A549 (cell line): ENCODE results near the gene NPHP1. TPM values are rescaled to one million over a fixed set of nuclear protein-coding genes. Genes with fewer than 3 reads are reported as not detected.
A peak's percentile ranks its signal among the peaks of the same experiment; 100 is the strongest.
"Not testable (repeated sequence)": the region's sequence is repeated elsewhere in the genome, so short reads cannot be mapped to it uniquely, and the experiment has no call there.

Experiments
- ATAC-seq, 2 experiments: fragments of 200-7000 bp in 1 of 2; fragments of >200 bp in 1 of 2; cut with Nextera tagmentation in 1 of 2; cut with Tn5 transposase in 1 of 2; 3 replicates each; pipeline versions ENCODE4 v1.8.0 to v1.9.1; 2018 to 2020; ENCODE audit warnings: mild to moderate bottlenecking in 1 of 2, moderate library complexity in 1 of 2
- CTCF ChIA-PET: fragments of 300-600 bp; sonication (Branson Sonifier 250); formaldehyde crosslinking; extraction: SDS; loops from one replicate; lab custom pipeline; 2021; ENCODE audit warnings: antibody characterized with exemption, inconsistent platforms; lab: Yijun Ruan, JAX
- POLR2A ChIA-PET: fragments of 350-600 bp; formaldehyde crosslinking; extraction: SDS; loops from one replicate; lab custom pipeline; 2021; ENCODE audit warnings: antibody characterized with exemption, inconsistent platforms; lab: Yijun Ruan, JAX
- DNase-seq, 2 experiments: peaks; one replicate each; pipeline versions ENCODE4 v3.0.0 to v3.0.0-alpha.2; 2011 to 2016; ENCODE audit warnings: low read depth in 1 of 2, low spot score in 1 of 2
- FAIRE-seq: peaks from 2 replicates; lab custom pipeline; 2011; peaks lifted over from hg19 to GRCh38; lab: Jason Lieb, UNC
- H3K27ac ChIP-seq, 2 experiments: fragments of >200 bp; sonication (Bioruptor Twin); formaldehyde crosslinking; 3 replicates each; pipeline ENCODE4 v1.5.1; 2016 to 2017
- H3K4me1 ChIP-seq: fragments of >200 bp; sonication (Bioruptor Twin); formaldehyde crosslinking; 3 replicates; pipeline ENCODE4 v1.6.1; 2016
- H3K4me2 ChIP-seq: fragments of >200 bp; sonication (Bioruptor Twin); formaldehyde crosslinking; 3 replicates; pipeline ENCODE4 v1.6.1; 2016
- H3K4me3 ChIP-seq: fragments of >200 bp; sonication (Bioruptor Twin); formaldehyde crosslinking; 3 replicates; pipeline ENCODE4 v1.5.1; 2016
- H3K9me3 ChIP-seq: fragments of >200 bp; sonication (Bioruptor Twin); formaldehyde crosslinking; 3 replicates; pipeline ENCODE4 v1.6.1; 2016
- CBX2 ChIP-seq: fragments of 200-600 bp; sonication (generic); IDR thresholded peaks from 2 replicates; pipeline ENCODE4 v1.6.1; 2016; ENCODE audit warnings: low read depth, mild to moderate bottlenecking, borderline replicate concordance
- CBX8 ChIP-seq: fragments of 200-600 bp; sonication (generic); IDR thresholded peaks from 2 replicates; pipeline ENCODE4 v1.6.1; 2016
- EHMT2 ChIP-seq: fragments of 200-600 bp; sonication (generic); IDR thresholded peaks from 2 replicates; pipeline ENCODE4 v1.6.1; 2016; ENCODE audit warnings: antibody characterized with exemption, low read depth, mild to moderate bottlenecking, moderate library complexity
- EP300 ChIP-seq, 2 experiments: fragments of >200 bp; sonication (Bioruptor Twin); formaldehyde crosslinking; IDR thresholded peaks; 2 replicates in 1 of 2; 3 replicates in 1 of 2; pipeline ENCODE4 v1.6.1; 2016 to 2017
- ESRRA ChIP-seq: fragments of 150-350 bp; IDR thresholded peaks from 2 replicates; pipeline ENCODE4 v1.6.1; 2014; ENCODE audit warnings: mild to moderate bottlenecking, low read length, borderline replicate concordance
- FOSB ChIP-seq: fragments of 250-450 bp; sonication (Bioruptor Pico); IDR thresholded peaks from 2 replicates; pipeline ENCODE4 v1.5.0; 2020; ENCODE audit warnings: mild to moderate bottlenecking, moderate library complexity
- HOXA7 ChIP-seq: fragments of 250-450 bp; sonication (Bioruptor Pico); IDR thresholded peaks from 2 replicates; pipeline ENCODE4 v1.5.0; 2020; ENCODE audit warnings: mild to moderate bottlenecking, moderate library complexity
- HOXB13 ChIP-seq: fragments of 250-450 bp; sonication (Bioruptor Pico); IDR thresholded peaks from 2 replicates; pipeline ENCODE4 v1.5.0; 2020; ENCODE audit warnings: low read depth, mild to moderate bottlenecking, moderate library complexity
- JUNB ChIP-seq: fragments of >200 bp; sonication (Bioruptor Twin); formaldehyde crosslinking; IDR thresholded peaks from 2 replicates; pipeline ENCODE4 v1.6.1; 2016
- NFE2L2 ChIP-seq: fragments of 150-350 bp; conservative IDR thresholded peaks from 2 replicates; pipeline ENCODE4 v1.6.1; 2014; ENCODE audit warnings: low read length
- PHF8 ChIP-seq: fragments of 200-600 bp; sonication (generic); IDR thresholded peaks from 2 replicates; pipeline ENCODE4 v1.6.1; 2016; ENCODE audit warnings: low read depth, mild to moderate bottlenecking, antibody characterized with exemption, moderate library complexity, borderline replicate concordance
- POLR2A ChIP-seq: IDR thresholded peaks from 2 replicates; pipeline ENCODE4 v1.6.1; 2012; ENCODE audit warnings: mild to moderate bottlenecking, low read length
- RFX5 ChIP-seq: fragments of 450-650 bp; IDR thresholded peaks from 2 replicates; pipeline ENCODE4 v1.7.1; 2014; ENCODE audit warnings: antibody characterized with exemption, mild to moderate bottlenecking, moderate library complexity
- RNF2 ChIP-seq: fragments of 200-600 bp; sonication (generic); IDR thresholded peaks from 2 replicates; pipeline ENCODE4 v1.6.1; 2016; ENCODE audit warnings: low read depth, mild to moderate bottlenecking, antibody characterized with exemption, moderate library complexity, borderline replicate concordance
- SREBF2 ChIP-seq: fragments of 450-650 bp; IDR thresholded peaks from 2 replicates; pipeline ENCODE4 v1.6.1; 2014; ENCODE audit warnings: mild to moderate bottlenecking, moderate library complexity
- ZC3H11A ChIP-seq: fragments of 450-650 bp; IDR thresholded peaks from 2 replicates; pipeline ENCODE4 v1.6.1; 2014; ENCODE audit warnings: antibody characterized with exemption, mild to moderate bottlenecking
- ZNF302 ChIP-seq: fragments of 250-450 bp; sonication (Bioruptor Pico); IDR thresholded peaks from 2 replicates; pipeline ENCODE4 v1.9.0; 2021; ENCODE audit warnings: inconsistent platforms, mild to moderate bottlenecking, moderate library complexity
- ZSCAN20 ChIP-seq: fragments of 250-450 bp; sonication (Bioruptor Pico); IDR thresholded peaks from 2 replicates; pipeline ENCODE4 v1.8.0; 2022; ENCODE audit warnings: mild to moderate bottlenecking, moderate library complexity
- WGBS: methylation state at CpG from one replicate; pipeline ENCODE4 v1.1.6; 2017; ENCODE audit errors: missing lambda C conversion rate; 5-methylcytosine and 5-hydroxymethylcytosine counted together
- polyA plus RNA-seq, 4 experiments: library from polyadenylated mRNA; depleted of rRNA in 3 of 4; stranded (reverse); fragments of >200 nt; fragmentation: RNase III in 1 of 4; extraction: RNeasy Plus Mini Kit Qiagen cat#74134 plus additional on column Dnase treatment in 1 of 4; gene quantifications; 2 replicates in 3 of 4; 3 replicates in 1 of 4; pipeline ENCODE4 v1.2.3, GENCODE V29; 2011 to 2017
- TF ChIP-seq, protein P1 (sequence below): fragments of 250-450 bp; sonication (Bioruptor Pico); IDR thresholded peaks from 2 replicates; pipeline ENCODE4 v1.5.0; 2020; ENCODE audit warnings: low read depth, mild to moderate bottlenecking, moderate library complexity
- TF ChIP-seq, protein P2 (sequence below): fragments of 450-650 bp; IDR thresholded peaks from 2 replicates; pipeline ENCODE4 v1.6.1; 2014; ENCODE audit warnings: antibody characterized with exemption
- TF ChIP-seq, protein P3 (sequence below): fragments of 250-450 bp; sonication (Bioruptor Pico); IDR thresholded peaks from 2 replicates; pipeline ENCODE4 v1.5.0; 2021; ENCODE audit warnings: mild to moderate bottlenecking, moderate library complexity, borderline replicate concordance
- TF ChIP-seq, protein P4 (sequence below): fragments of >200 bp; sonication (Bioruptor Twin); formaldehyde crosslinking; IDR thresholded peaks from 3 replicates; pipeline ENCODE4 v1.5.1; 2016
- TF ChIP-seq, protein P5 (sequence below): fragments of >200 bp; sonication (Bioruptor Twin); formaldehyde crosslinking; IDR thresholded peaks from 2 replicates; pipeline ENCODE4 v1.6.1; 2016

Gene NPHP1
- polyA plus RNA-seq, 2 of the 4 experiments (the other 2 are of a cell fraction) = 8.4 to 15.4 TPM

DNA sequence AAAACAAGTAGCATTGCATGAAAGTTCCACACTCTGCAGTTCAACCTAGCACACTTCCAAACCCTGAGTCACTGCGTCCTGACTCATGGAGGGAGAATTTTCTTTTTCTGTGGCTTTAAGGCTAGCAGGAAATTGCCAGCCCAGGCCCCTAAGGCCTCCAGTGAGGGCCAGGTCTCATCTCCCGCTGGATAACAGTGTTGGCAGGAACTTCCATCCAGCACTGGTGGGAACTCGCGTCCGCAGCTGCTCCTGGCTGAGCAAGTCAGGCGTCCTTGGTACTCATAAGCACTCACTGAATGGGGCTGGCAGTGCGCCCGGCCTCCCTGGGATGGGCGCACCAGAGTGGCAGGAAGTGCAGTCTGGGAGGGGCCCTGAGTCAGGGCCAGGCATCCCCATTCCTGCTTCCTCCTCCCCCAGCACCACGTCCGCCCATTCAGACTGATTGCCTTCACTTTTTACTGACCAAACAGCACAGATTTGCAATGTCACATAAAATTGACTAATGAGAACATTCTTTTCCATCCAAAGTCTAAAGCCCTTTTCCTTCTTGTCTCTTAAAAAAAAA, 103.5 kb downstream of the NPHP1 start (continued):
- TF ChIP-seq, protein P1, sequence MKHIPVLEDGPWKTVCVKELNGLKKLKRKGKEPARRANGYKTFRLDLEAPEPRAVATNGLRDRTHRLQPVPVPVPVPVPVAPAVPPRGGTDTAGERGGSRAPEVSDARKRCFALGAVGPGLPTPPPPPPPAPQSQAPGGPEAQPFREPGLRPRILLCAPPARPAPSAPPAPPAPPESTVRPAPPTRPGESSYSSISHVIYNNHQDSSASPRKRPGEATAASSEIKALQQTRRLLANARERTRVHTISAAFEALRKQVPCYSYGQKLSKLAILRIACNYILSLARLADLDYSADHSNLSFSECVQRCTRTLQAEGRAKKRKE = no peak; the same call in 1 of the 2 replicates
- peak; percentile 92 for TF ChIP-seq JUNB
- TF ChIP-seq, protein P2, sequence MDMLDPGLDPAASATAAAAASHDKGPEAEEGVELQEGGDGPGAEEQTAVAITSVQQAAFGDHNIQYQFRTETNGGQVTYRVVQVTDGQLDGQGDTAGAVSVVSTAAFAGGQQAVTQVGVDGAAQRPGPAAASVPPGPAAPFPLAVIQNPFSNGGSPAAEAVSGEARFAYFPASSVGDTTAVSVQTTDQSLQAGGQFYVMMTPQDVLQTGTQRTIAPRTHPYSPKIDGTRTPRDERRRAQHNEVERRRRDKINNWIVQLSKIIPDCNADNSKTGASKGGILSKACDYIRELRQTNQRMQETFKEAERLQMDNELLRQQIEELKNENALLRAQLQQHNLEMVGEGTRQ = no peak
- no peak for TF ChIP-seq RFX5
- TF ChIP-seq ZSCAN20 (CRISPR knock-in tag) = peak; percentile 28; the same call in 1 of the 2 replicates
- TF ChIP-seq, protein P3, sequence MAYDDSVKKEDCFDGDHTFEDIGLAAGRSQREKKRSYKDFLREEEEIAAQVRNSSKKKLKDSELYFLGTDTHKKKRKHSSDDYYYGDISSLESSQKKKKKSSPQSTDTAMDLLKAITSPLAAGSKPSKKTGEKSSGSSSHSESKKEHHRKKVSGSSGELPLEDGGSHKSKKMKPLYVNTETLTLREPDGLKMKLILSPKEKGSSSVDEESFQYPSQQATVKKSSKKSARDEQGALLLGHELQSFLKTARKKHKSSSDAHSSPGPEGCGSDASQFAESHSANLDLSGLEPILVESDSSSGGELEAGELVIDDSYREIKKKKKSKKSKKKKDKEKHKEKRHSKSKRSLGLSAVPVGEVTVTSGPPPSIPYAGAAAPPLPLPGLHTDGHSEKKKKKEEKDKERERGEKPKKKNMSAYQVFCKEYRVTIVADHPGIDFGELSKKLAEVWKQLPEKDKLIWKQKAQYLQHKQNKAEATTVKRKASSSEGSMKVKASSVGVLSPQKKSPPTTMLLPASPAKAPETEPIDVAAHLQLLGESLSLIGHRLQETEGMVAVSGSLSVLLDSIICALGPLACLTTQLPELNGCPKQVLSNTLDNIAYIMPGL (CRISPR knock-in tag) = no peak
- TF ChIP-seq, protein P4, sequence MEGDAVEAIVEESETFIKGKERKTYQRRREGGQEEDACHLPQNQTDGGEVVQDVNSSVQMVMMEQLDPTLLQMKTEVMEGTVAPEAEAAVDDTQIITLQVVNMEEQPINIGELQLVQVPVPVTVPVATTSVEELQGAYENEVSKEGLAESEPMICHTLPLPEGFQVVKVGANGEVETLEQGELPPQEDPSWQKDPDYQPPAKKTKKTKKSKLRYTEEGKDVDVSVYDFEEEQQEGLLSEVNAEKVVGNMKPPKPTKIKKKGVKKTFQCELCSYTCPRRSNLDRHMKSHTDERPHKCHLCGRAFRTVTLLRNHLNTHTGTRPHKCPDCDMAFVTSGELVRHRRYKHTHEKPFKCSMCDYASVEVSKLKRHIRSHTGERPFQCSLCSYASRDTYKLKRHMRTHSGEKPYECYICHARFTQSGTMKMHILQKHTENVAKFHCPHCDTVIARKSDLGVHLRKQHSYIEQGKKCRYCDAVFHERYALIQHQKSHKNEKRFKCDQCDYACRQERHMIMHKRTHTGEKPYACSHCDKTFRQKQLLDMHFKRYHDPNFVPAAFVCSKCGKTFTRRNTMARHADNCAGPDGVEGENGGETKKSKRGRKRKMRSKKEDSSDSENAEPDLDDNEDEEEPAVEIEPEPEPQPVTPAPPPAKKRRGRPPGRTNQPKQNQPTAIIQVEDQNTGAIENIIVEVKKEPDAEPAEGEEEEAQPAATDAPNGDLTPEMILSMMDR = no peak
- no peak for TF ChIP-seq PHF8
- TF ChIP-seq RNF2 = no peak
- TF ChIP-seq SREBF2 = no peak
- no peak for TF ChIP-seq ZC3H11A
- TF ChIP-seq HOXA7 (CRISPR knock-in tag) = no peak
- peak; percentile 41 for TF ChIP-seq NFE2L2
- TF ChIP-seq EP300 (IDR thresholded peaks at IDR 0.05) = peak; percentile 84 to 94; a peak in 4 of 5 replicates
- TF ChIP-seq CBX8 = no peak
- no peak for TF ChIP-seq ZNF302
- TF ChIP-seq CBX2 = no peak
- TF ChIP-seq POLR2A = peak; percentile 28; the same call in 1 of the 2 replicates
- no peak for TF ChIP-seq ESRRA
- TF ChIP-seq, protein P5, sequence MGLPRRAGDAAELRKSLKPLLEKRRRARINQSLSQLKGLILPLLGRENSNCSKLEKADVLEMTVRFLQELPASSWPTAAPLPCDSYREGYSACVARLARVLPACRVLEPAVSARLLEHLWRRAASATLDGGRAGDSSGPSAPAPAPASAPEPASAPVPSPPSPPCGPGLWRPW = no peak
- TF ChIP-seq EHMT2 = no peak
- no peak for TF ChIP-seq FOSB (CRISPR knock-in tag)
- TF ChIP-seq, all 56 proteins: peak for 18

DNA sequence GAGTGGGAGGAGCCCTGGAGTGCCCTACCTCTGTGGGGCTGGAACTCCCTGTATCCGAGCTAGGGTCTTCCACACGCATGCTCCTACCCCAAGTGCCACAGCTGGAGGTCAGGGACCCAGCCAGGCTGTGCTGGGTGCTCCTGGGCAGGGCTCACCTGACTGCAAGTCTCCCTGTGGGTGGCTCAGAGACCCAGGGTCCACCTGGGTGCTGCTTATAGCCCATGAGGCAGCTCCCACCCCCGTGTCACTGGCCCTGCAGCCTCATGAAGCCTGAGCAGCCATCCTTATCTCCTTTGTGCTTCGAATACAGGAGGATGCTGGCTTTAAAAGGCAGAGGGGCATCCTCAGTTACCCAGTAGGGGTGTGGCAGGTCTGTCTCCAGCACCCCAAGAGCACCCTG, 103.9 kb downstream of the NPHP1 start:
- not testable (repeated sequence) for FAIRE-seq

More for the DNA sequence above, 103.9 kb downstream of the NPHP1 start:
- H3K9me3 ChIP-seq, DNase-seq, POLR2A ChIA-PET, H3K4me3 ChIP-seq: not testable (repeated sequence)
- H3K4me1 ChIP-seq = peaks cover 86% of the 10 kb centered on the region
- WGBS = 65% methylated on average over 2 of the region's 4 CpGs
- 0 out of 2 replicates have a peak, but pooled peaks have one; percentile 2 for TF ChIP-seq HOXB13 (CRISPR knock-in tag)
- TF ChIP-seq, protein P1 = peak; percentile 11; the same call in 1 of the 2 replicates
- H3K27ac ChIP-seq = peak overlapping the region; percentile 98 to 100
- H3K4me2 ChIP-seq = peak overlapping the region; percentile 88
- CTCF ChIA-PET = interaction anchor here (1.9 kb wide), 1 partner anchor 14 kb away, joined by 7 read pairs; the partner anchor contains the start of gene MALL
- peak; percentile 7 to 20 for ATAC-seq
